ENCODE results near the gene HLA-DPA1.

DNA sequence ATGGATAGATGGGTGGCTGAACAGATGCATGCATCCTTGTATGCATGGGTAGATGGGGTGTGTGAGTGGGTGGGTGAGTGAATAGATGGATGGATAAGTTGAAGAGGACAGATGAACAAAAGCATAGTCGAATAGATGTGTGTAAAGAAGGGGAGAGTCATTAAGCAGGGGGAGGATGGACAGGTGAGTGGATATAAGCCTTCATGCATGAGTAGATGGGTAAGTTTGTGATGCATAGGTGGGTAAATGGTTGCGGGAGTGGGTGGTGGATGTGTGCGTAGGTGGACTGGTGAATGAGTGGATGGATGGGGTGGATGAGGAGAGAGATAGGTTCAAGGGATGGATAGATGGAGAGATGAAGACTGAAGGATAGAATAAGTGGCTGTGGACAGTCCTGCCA lies 31.9 kb upstream of the HLA-DPA1 start:
- TF ChIP-seq, protein P1, sequence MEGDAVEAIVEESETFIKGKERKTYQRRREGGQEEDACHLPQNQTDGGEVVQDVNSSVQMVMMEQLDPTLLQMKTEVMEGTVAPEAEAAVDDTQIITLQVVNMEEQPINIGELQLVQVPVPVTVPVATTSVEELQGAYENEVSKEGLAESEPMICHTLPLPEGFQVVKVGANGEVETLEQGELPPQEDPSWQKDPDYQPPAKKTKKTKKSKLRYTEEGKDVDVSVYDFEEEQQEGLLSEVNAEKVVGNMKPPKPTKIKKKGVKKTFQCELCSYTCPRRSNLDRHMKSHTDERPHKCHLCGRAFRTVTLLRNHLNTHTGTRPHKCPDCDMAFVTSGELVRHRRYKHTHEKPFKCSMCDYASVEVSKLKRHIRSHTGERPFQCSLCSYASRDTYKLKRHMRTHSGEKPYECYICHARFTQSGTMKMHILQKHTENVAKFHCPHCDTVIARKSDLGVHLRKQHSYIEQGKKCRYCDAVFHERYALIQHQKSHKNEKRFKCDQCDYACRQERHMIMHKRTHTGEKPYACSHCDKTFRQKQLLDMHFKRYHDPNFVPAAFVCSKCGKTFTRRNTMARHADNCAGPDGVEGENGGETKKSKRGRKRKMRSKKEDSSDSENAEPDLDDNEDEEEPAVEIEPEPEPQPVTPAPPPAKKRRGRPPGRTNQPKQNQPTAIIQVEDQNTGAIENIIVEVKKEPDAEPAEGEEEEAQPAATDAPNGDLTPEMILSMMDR (conservative IDR thresholded peaks at IDR 0.05 in 1 of 2, IDR thresholded peaks at IDR 0.05 in 1 of 2; ENCODE audit: low read depth in 1 of 2, low read length in 2 of 2) = no peak
- no peak for TF ChIP-seq EZH2 (IDR thresholded peaks at IDR 0.05; ENCODE audit: low read length, missing control alignments)
